ENCODE measurements around the gene APOBEC3C.

Gene APOBEC3C

DNA sequence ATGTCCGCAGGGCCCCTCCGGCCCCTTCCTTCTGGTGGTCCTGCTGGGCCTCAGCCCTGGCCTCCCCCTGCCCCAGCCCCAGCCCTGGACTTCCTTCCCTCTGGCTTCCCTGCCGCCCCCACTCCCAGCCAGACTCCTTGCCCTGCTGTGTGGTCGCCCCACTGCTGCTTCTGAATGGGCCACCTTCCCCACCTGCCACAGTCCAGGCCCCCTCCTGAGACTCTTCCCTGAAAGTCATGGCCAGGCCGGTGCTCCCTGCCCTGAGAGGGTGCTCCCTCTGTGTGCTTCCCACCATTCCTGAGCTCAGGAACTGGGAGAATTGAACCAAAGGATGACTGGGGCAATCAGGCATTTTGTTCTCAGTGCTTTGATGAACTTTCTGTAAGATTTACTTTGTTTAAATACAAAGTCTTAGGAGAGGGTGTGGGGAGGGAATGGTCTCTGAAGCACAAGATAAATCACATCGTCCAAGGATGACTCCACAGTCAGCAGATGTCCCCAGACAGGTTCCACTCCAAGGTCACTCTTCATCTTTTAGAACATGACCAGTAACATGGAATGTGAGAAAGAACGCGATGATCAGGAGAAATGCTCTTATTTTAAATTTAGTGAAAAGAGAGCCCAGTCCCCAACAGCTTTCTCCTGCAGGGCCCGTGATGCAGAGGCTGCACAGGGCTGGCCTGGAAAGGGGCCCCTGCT is 7.6 kb downstream of the APOBEC3C start:
- H3K36me3 ChIP-seq (ENCODE audit: control insufficient read depth in 4 of 4, insufficient read depth in 4 of 4, low read length in 3 of 4): peaks cover 0 to 32% (median 11%) of the 10 kb centered on the region in 4 experiments
- 70% methylated on average over 5 of the region's 9 CpGs for WGBS (ENCODE audit: insufficient coverage)
- ChIA-PET CTCF (interaction anchor here (0.7 kb wide), 1 partner anchor 89 kb away, joined by 3 read pairs; no protein-coding TSS in a partner anchor), POLR2A (no interaction called here)
- H3K4me3 ChIP-seq (ENCODE audit: control insufficient read depth in 1 of 7, extremely low read depth in 1 of 7, insufficient read depth in 4 of 7, low read depth in 2 of 7, low read length in 6 of 7): peak overlapping the region; percentile 38 to 76 (median 63)
- H3K27ac ChIP-seq (ENCODE audit: insufficient read depth in 1 of 2, low read depth in 1 of 2, low read length in 2 of 2, poor library complexity in 1 of 2, severe bottlenecking in 2 of 2): peak overlapping the region in 1 of 2 experiments; percentile 71
- H3K9me3 ChIP-seq (ENCODE audit: control extremely low read depth in 1 of 5, control insufficient read depth in 4 of 5, insufficient read depth in 2 of 5, low read depth in 1 of 5, low read length in 4 of 5): no peaks in the 10 kb centered on the region
- H3K4me1 ChIP-seq (ENCODE audit: control extremely low read depth in 1 of 4, control insufficient read depth in 4 of 4, insufficient read depth in 4 of 4, low read length in 3 of 4): peaks cover 0 to 20% (median 19%) of the 10 kb centered on the region in 4 experiments
- no peaks in the 10 kb centered on the region for H3K27me3 ChIP-seq (replicated peaks in 2 of 5; ENCODE audit: control insufficient read depth in 4 of 5, insufficient read depth in 5 of 5, low read length in 4 of 5)
- DNase-seq: no peak

DNA sequence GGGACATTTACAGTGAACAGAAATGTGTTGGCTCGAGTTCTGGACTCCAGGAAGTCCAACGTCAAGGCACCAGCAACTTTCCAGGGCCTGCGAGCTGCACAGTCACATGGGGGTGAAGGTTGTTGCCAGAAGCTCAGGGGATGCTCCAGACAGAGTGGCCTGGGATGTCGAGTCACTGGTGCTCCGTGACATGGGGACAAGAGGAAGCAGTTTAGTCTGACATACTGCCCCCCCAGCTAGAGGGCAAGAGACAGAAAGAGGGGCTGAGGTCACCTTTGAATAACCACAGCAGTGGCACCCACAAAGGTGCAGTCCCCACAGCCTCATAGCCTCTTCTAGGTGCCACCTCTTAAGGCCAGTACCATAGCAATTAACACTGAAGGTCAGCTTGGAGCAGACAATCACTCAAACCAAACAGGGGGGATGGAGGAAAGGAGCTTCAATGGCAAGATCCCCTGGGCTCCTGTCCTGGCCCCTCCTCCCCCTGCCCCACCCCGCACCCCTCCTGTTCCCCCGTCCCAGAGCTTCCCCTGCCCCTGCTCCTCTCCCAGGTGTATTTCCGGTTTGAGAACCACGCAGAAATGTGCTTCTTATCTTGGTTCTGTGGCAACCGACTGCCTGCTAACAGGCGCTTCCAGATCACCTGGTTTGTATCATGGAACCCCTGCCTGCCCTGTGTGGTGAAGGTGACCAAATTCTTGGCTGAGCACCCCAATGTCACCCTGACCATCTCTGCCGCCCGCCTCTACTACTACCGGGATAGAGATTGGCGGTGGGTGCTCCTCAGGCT is 10.7 kb downstream of the APOBEC3C start:
- H3K27ac ChIP-seq (ENCODE audit: insufficient read depth in 1 of 2, low read depth in 1 of 2, low read length in 2 of 2, poor library complexity in 1 of 2, severe bottlenecking in 2 of 2): no peak overlapping the region
- no peak for DNase-seq
- ChIA-PET POLR2A (no interaction called here), CTCF (no interaction called here)
- peaks cover 0 to 19% (median 9%) of the 10 kb centered on the region in 4 experiments for H3K36me3 ChIP-seq (ENCODE audit: control insufficient read depth in 4 of 4, insufficient read depth in 4 of 4, low read length in 3 of 4)
- no peak overlapping the region for H3K4me3 ChIP-seq (ENCODE audit: control insufficient read depth in 1 of 7, extremely low read depth in 1 of 7, insufficient read depth in 4 of 7, low read depth in 2 of 7, low read length in 6 of 7)
- no peaks in the 10 kb centered on the region for H3K9me3 ChIP-seq (ENCODE audit: control extremely low read depth in 1 of 5, control insufficient read depth in 4 of 5, insufficient read depth in 2 of 5, low read depth in 1 of 5, low read length in 4 of 5)
- H3K27me3 ChIP-seq (replicated peaks in 2 of 5; ENCODE audit: control insufficient read depth in 4 of 5, insufficient read depth in 5 of 5, low read length in 4 of 5): no peaks in the 10 kb centered on the region
- H3K4me1 ChIP-seq (ENCODE audit: control extremely low read depth in 1 of 4, control insufficient read depth in 4 of 4, insufficient read depth in 4 of 4, low read length in 3 of 4): peaks cover 0 to 20% (median 19%) of the 10 kb centered on the region in 4 experiments
- 90% methylated on average over 11 of the region's 15 CpGs for WGBS (ENCODE audit: insufficient coverage)

- ChIA-PET CTCF (no interaction called here), POLR2A (no interaction called here)
- Histone ChIP-seq H3K4me1 (ENCODE audit: control extremely low read depth in 1 of 4, control insufficient read depth in 4 of 4, insufficient read depth in 4 of 4, low read length in 3 of 4) (peaks cover 0 to 8% (median 7%) of the 10 kb centered on the region in 4 experiments), H3K4me3 (ENCODE audit: control insufficient read depth in 1 of 7, extremely low read depth in 1 of 7, insufficient read depth in 4 of 7, low read depth in 2 of 7, low read length in 6 of 7) (no peak overlapping the region), H3K9me3 (ENCODE audit: control extremely low read depth in 1 of 5, control insufficient read depth in 4 of 5, insufficient read depth in 2 of 5, low read depth in 1 of 5, low read length in 4 of 5) (no peaks in the 10 kb centered on the region), H3K36me3 (ENCODE audit: control insufficient read depth in 4 of 4, insufficient read depth in 4 of 4, low read length in 3 of 4) (peaks cover 0 to 19% (median 9%) of the 10 kb centered on the region in 4 experiments), H3K27me3 (replicated peaks in 2 of 5; ENCODE audit: control insufficient read depth in 4 of 5, insufficient read depth in 5 of 5, low read length in 4 of 5) (no peaks in the 10 kb centered on the region), H3K27ac (ENCODE audit: insufficient read depth in 1 of 2, low read depth in 1 of 2, low read length in 2 of 2, poor library complexity in 1 of 2, severe bottlenecking in 2 of 2) (no peak overlapping the region)
- WGBS (ENCODE audit: insufficient coverage): 96% methylated on average over 7 of the region's 12 CpGs
- no peak for DNase-seq
Measured at GRCh38 chr22:39026509-39027150, 12.6 kb downstream of the APOBEC3C start.

- Histone ChIP-seq H3K27me3 (replicated peaks in 2 of 5; ENCODE audit: control insufficient read depth in 4 of 5, insufficient read depth in 5 of 5, low read length in 4 of 5) (no peaks in the 10 kb centered on the region), H3K9me3 (ENCODE audit: control extremely low read depth in 1 of 5, control insufficient read depth in 4 of 5, insufficient read depth in 2 of 5, low read depth in 1 of 5, low read length in 4 of 5) (no peaks in the 10 kb centered on the region), H3K4me1 (ENCODE audit: control extremely low read depth in 1 of 4, control insufficient read depth in 4 of 4, insufficient read depth in 4 of 4, low read length in 3 of 4) (no peaks in the 10 kb centered on the region), H3K36me3 (ENCODE audit: control insufficient read depth in 4 of 4, insufficient read depth in 4 of 4, low read length in 3 of 4) (peaks cover 0 to 19% (median 9%) of the 10 kb centered on the region in 4 experiments), H3K4me3 (ENCODE audit: control insufficient read depth in 1 of 7, extremely low read depth in 1 of 7, insufficient read depth in 4 of 7, low read depth in 2 of 7, low read length in 6 of 7) (no peak overlapping the region), H3K27ac (ENCODE audit: insufficient read depth in 1 of 2, low read depth in 1 of 2, low read length in 2 of 2, poor library complexity in 1 of 2, severe bottlenecking in 2 of 2) (no peak overlapping the region)
- POLR2A ChIA-PET: no interaction called here
- WGBS (ENCODE audit: insufficient coverage): 100% methylated on average over 1 of the region's 4 CpGs
- CTCF ChIA-PET: no interaction called here
- no peak for DNase-seq
Measured at GRCh38 chr22:39027717-39028116, 13.7 kb downstream of the APOBEC3C start.

- ChIA-PET POLR2A (no interaction called here), CTCF (no interaction called here)
- Histone ChIP-seq H3K4me1 (ENCODE audit: control extremely low read depth in 1 of 4, control insufficient read depth in 4 of 4, insufficient read depth in 4 of 4, low read length in 3 of 4) (no peaks in the 10 kb centered on the region), H3K4me3 (ENCODE audit: control insufficient read depth in 1 of 7, extremely low read depth in 1 of 7, insufficient read depth in 4 of 7, low read depth in 2 of 7, low read length in 6 of 7) (no peak overlapping the region), H3K9me3 (ENCODE audit: control extremely low read depth in 1 of 5, control insufficient read depth in 4 of 5, insufficient read depth in 2 of 5, low read depth in 1 of 5, low read length in 4 of 5) (no peaks in the 10 kb centered on the region), H3K36me3 (ENCODE audit: control insufficient read depth in 4 of 4, insufficient read depth in 4 of 4, low read length in 3 of 4) (peaks cover 0 to 19% (median 9%) of the 10 kb centered on the region in 4 experiments), H3K27me3 (replicated peaks in 2 of 5; ENCODE audit: control insufficient read depth in 4 of 5, insufficient read depth in 5 of 5, low read length in 4 of 5) (no peaks in the 10 kb centered on the region), H3K27ac (ENCODE audit: insufficient read depth in 1 of 2, low read depth in 1 of 2, low read length in 2 of 2, poor library complexity in 1 of 2, severe bottlenecking in 2 of 2) (no peak overlapping the region)
- WGBS (ENCODE audit: insufficient coverage): over 99% methylated on average over 11 of the region's 11 CpGs
- no peak for DNase-seq
Measured at GRCh38 chr22:39028281-39028680, 14.2 kb downstream of the APOBEC3C start.

- DNase-seq: no peak
- Histone ChIP-seq H3K4me3 (ENCODE audit: control insufficient read depth in 1 of 7, extremely low read depth in 1 of 7, insufficient read depth in 4 of 7, low read depth in 2 of 7, low read length in 6 of 7) (no peak overlapping the region), H3K9me3 (ENCODE audit: control extremely low read depth in 1 of 5, control insufficient read depth in 4 of 5, insufficient read depth in 2 of 5, low read depth in 1 of 5, low read length in 4 of 5) (no peaks in the 10 kb centered on the region), H3K4me1 (ENCODE audit: control extremely low read depth in 1 of 4, control insufficient read depth in 4 of 4, insufficient read depth in 4 of 4, low read length in 3 of 4) (no peaks in the 10 kb centered on the region), H3K27me3 (replicated peaks in 2 of 5; ENCODE audit: control insufficient read depth in 4 of 5, insufficient read depth in 5 of 5, low read length in 4 of 5) (no peaks in the 10 kb centered on the region), H3K36me3 (ENCODE audit: control insufficient read depth in 4 of 4, insufficient read depth in 4 of 4, low read length in 3 of 4) (peaks cover 0 to 11% (median 4%) of the 10 kb centered on the region in 4 experiments), H3K27ac (ENCODE audit: insufficient read depth in 1 of 2, low read depth in 1 of 2, low read length in 2 of 2, poor library complexity in 1 of 2, severe bottlenecking in 2 of 2) (no peak overlapping the region)
- 97% methylated on average over 13 of the region's 13 CpGs for WGBS (ENCODE audit: insufficient coverage)
- ChIA-PET POLR2A (no interaction called here), CTCF (no interaction called here)
Measured at GRCh38 chr22:39029227-39029626, 15.2 kb downstream of the APOBEC3C start.

- CTCF ChIA-PET: no interaction called here
- Histone ChIP-seq H3K36me3 (ENCODE audit: control insufficient read depth in 4 of 4, insufficient read depth in 4 of 4, low read length in 3 of 4) (no peaks in the 10 kb centered on the region), H3K27ac (ENCODE audit: insufficient read depth in 1 of 2, low read depth in 1 of 2, low read length in 2 of 2, poor library complexity in 1 of 2, severe bottlenecking in 2 of 2) (no peak overlapping the region), H3K4me1 (ENCODE audit: control extremely low read depth in 1 of 4, control insufficient read depth in 4 of 4, insufficient read depth in 4 of 4, low read length in 3 of 4) (no peaks in the 10 kb centered on the region), H3K4me3 (ENCODE audit: control insufficient read depth in 1 of 7, extremely low read depth in 1 of 7, insufficient read depth in 4 of 7, low read depth in 2 of 7, low read length in 6 of 7) (no peak overlapping the region), H3K9me3 (ENCODE audit: control extremely low read depth in 1 of 5, control insufficient read depth in 4 of 5, insufficient read depth in 2 of 5, low read depth in 1 of 5, low read length in 4 of 5) (no peaks in the 10 kb centered on the region), H3K27me3 (replicated peaks in 2 of 5; ENCODE audit: control insufficient read depth in 4 of 5, insufficient read depth in 5 of 5, low read length in 4 of 5) (no peaks in the 10 kb centered on the region)
- POLR2A ChIA-PET: no interaction called here
- DNase-seq: no peak
- 98% methylated on average over 7 of the region's 14 CpGs for WGBS (ENCODE audit: insufficient coverage)
Measured at GRCh38 chr22:39030705-39031104, 16.6 kb downstream of the APOBEC3C start.
